Nephron progenitor cell (in vitro differentiated cells): ENCODE data around the gene RNASE7.

Experiments used
- DNase-seq: peaks from one replicate; pipeline ENCODE4 v3.0.0; 2021
- H3K27ac Mint-ChIP-seq: 2 replicates; pipeline ENCODE4 v1.8.0; 2021; ENCODE audit warnings: mild to moderate bottlenecking, moderate library complexity, mixed read lengths
- H3K27me3 Mint-ChIP-seq: 2 replicates; pipeline ENCODE4 v1.8.0; 2021; ENCODE audit warnings: mild to moderate bottlenecking, low read depth, mixed read lengths; ENCODE audit not compliant: poor library complexity
- H3K36me3 Mint-ChIP-seq: 2 replicates; pipeline ENCODE4 v1.8.0; 2021; ENCODE audit warnings: low read depth, mixed read lengths
- H3K4me1 Mint-ChIP-seq: 2 replicates; pipeline ENCODE4 v1.8.0; 2021; ENCODE audit warnings: mixed read lengths
- H3K4me3 Mint-ChIP-seq: 2 replicates; pipeline ENCODE4 v1.8.0; 2021; ENCODE audit warnings: mild to moderate bottlenecking, moderate library complexity, mixed read lengths
- H3K9me3 Mint-ChIP-seq: 2 replicates; pipeline ENCODE4 v1.8.0; 2021; ENCODE audit warnings: mild to moderate bottlenecking, moderate library complexity, mixed read lengths
- TF ChIP-seq, protein P1 (sequence below): fragments of 200-600 bp; sonication (generic); IDR thresholded peaks from 2 replicates; pipeline ENCODE4 v1.5.0; 2021; ENCODE audit warnings: antibody characterized with exemption

The RNASE7 gene

GRCh38 chr14:21070610-21071224 lies 28.6 kb downstream of the RNASE7 start:
- Mint-ChIP-seq H3K9me3 (no peaks in the 10 kb centered on the region), H3K27ac (peak overlapping the region; percentile 99), H3K27me3 (no peaks in the 10 kb centered on the region), H3K36me3 (peaks cover 20% of the 10 kb centered on the region), H3K4me3 (peak overlapping the region; percentile 94), H3K4me1 (peaks cover 58% of the 10 kb centered on the region)
- TF ChIP-seq, protein P1, sequence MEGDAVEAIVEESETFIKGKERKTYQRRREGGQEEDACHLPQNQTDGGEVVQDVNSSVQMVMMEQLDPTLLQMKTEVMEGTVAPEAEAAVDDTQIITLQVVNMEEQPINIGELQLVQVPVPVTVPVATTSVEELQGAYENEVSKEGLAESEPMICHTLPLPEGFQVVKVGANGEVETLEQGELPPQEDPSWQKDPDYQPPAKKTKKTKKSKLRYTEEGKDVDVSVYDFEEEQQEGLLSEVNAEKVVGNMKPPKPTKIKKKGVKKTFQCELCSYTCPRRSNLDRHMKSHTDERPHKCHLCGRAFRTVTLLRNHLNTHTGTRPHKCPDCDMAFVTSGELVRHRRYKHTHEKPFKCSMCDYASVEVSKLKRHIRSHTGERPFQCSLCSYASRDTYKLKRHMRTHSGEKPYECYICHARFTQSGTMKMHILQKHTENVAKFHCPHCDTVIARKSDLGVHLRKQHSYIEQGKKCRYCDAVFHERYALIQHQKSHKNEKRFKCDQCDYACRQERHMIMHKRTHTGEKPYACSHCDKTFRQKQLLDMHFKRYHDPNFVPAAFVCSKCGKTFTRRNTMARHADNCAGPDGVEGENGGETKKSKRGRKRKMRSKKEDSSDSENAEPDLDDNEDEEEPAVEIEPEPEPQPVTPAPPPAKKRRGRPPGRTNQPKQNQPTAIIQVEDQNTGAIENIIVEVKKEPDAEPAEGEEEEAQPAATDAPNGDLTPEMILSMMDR: no peak
- DNase-seq: peak; percentile 82

DNA sequence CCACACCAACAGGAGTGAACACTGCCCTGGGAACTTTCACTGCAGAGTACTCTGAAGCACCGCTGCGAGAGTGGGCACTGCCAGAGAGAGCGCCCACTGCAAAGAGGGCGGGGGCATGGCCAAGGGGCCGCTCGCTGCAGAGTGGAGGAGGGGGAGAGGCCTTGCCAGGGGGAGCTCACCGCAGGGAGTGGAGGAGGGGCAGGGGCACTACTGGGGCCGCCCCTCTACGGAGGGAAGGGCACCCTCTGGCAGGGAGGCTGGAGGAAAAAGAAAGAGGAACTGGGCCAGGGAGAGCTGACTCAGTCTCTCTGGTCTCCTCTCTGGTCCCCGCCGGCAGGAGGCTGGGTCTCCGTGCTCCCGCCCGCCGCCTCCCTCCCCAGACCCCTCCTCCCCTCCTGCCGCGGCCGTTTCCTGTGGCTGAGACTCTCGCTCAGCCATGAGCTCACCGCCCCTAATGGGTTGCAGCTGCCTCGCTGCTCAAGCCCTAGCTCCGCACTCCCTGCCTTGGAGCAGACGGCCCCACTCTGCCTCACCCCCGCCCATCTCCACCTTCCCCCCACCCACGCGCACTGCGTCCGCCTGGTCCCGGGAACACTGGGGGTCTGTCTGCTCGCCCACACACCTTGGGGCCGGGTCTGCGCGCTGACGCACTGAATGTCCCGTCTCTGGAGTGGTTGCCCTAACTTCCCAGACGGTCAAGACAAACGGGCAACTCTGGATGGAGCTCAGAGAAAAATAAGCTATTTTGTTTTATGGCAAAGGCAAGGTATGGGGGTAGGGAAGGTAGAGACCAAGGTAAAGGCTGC lies 29.3 kb downstream of the RNASE7 start:
- H3K36me3 Mint-ChIP-seq: peaks cover 28% of the 10 kb centered on the region
- H3K27me3 Mint-ChIP-seq: no peaks in the 10 kb centered on the region
- peak; percentile 76 for DNase-seq
- no peaks in the 10 kb centered on the region for H3K9me3 Mint-ChIP-seq
- TF ChIP-seq, protein P1: no peak
- peak overlapping the region; percentile 94 for H3K4me3 Mint-ChIP-seq
- H3K4me1 Mint-ChIP-seq: peaks cover 61% of the 10 kb centered on the region
- H3K27ac Mint-ChIP-seq: peak overlapping the region; percentile 99

- DNase-seq: no peak
- Mint-ChIP-seq H3K27ac (peak overlapping the region; percentile 99), H3K36me3 (peaks cover 34% of the 10 kb centered on the region), H3K4me3 (peak overlapping the region; percentile 94), H3K27me3 (no peaks in the 10 kb centered on the region), H3K9me3 (no peaks in the 10 kb centered on the region), H3K4me1 (peaks cover 56% of the 10 kb centered on the region)
- TF ChIP-seq, protein P1: no peak
Measured at GRCh38 chr14:21072031-21072473, 29.9 kb downstream of the RNASE7 start.

DNA sequence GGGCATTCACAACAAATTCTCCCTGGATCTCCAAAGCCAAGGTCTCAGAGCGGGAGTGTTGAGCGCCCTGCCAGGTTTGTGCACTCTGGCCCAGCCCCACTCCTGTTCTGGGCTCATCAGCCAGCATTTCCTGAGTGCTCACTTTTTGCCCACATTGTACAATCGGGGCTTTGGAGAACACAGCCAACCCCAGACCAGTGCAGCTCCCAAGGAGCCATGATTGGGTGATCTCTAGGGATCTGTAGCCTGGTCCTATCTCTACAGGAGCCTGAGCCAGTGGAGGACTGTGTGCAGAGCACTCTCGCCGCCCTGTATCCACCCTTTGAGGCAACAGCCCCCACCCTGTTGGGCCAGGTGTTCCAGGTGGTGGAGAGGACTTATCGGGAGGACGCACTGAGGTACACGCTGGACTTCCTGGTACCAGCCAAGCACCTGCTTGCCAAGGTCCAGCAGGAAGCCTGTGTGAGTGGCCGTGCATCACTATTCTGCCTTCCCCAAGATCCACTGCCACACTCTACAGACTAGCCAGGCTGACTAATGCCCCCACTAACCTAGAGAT lies 30.7 kb downstream of the RNASE7 start:
- Mint-ChIP-seq H3K4me3 (peak overlapping the region; percentile 94), H3K9me3 (no peaks in the 10 kb centered on the region), H3K4me1 (peaks cover 50% of the 10 kb centered on the region), H3K27ac (peak overlapping the region; percentile 99), H3K27me3 (peaks cover 3% of the 10 kb centered on the region), H3K36me3 (peaks cover 42% of the 10 kb centered on the region)
- no peak for DNase-seq
- TF ChIP-seq, protein P1: no peak

GRCh38 chr14:21073921-21074320 lies 31.8 kb downstream of the RNASE7 start:
- TF ChIP-seq, protein P1: no peak
- Mint-ChIP-seq H3K36me3 (peaks cover 46% of the 10 kb centered on the region), H3K27ac (no peak overlapping the region)

More at GRCh38 chr14:21073921-21074320, 31.8 kb downstream of the RNASE7 start:
- no peak for DNase-seq
- Mint-ChIP-seq H3K4me3 (no peak overlapping the region), H3K9me3 (no peaks in the 10 kb centered on the region), H3K27me3 (peaks cover 3% of the 10 kb centered on the region), H3K4me1 (peaks cover 42% of the 10 kb centered on the region)
